Measurements from ENCODE around the gene PLSCR3.
A peak's percentile ranks its signal among the peaks of the same experiment; 100 is the strongest.

The PLSCR3 gene

GRCh38 chr17:7347630-7348477 lies 46.5 kb downstream of the PLSCR3 start:
- DNase-seq (ENCODE audit: low read depth), result peak; percentile 40
- no peak for TF ChIP-seq CTCF (conservative IDR thresholded peaks at IDR 0.05; ENCODE audit: control insufficient read depth, insufficient read depth, low read depth, low read length)
- no peak overlapping the region for H3K4me3 ChIP-seq (ENCODE audit: control insufficient read depth, low read depth, low read length)

DNA sequence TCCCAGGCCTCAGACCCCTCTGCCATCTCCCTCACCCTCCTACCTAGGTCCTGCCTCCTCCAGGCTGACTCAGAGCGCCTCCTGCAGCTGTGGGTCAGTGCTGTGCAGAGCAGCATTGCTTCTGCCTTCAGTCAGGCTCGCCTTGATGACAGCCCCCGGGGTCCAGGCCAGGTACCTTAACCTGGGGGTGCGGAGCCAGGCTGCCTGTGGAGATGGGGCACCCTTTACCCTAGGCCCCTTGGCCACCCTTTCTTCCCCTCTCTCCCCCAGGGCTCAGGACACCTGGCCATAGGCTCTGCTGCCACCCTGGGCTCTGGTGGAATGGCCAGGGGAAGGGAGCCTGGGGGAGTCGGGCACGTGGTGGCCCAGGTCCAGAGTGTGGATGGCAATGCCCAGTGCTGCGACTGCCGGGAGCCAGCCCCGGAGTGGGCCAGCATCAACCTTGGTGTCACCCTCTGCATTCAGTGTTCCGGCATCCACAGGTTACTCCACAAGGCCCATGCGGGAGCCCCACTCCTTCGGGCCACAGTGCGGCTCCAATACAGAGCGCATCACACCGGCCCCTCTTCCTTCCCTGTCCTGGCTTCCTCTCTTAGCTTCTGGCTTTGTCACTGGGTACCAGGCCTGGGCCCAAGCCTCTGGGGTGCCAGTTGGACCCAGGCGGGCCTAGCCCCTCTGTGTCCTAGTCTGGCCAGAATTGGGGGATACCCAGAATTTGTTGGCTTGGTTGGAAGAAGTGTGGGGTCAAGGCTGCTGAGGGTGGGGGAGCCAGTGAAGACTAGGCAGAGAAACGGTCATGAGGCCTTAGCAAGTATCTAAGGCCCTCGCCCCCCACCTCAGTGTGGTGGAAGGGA lies 47.3 kb downstream of the PLSCR3 start:
- TF ChIP-seq CTCF (conservative IDR thresholded peaks at IDR 0.05; ENCODE audit: control insufficient read depth, insufficient read depth, low read depth, low read length), result no peak
- H3K4me3 ChIP-seq (ENCODE audit: control insufficient read depth, low read depth, low read length), result no peak overlapping the region

GRCh38 chr17:7343250-7343649 lies 51.1 kb downstream of the PLSCR3 start:
- no peak overlapping the region for H3K4me3 ChIP-seq (ENCODE audit: control insufficient read depth, low read depth, low read length)
- DNase-seq (ENCODE audit: low read depth), result no peak
- TF ChIP-seq CTCF (conservative IDR thresholded peaks at IDR 0.05; ENCODE audit: control insufficient read depth, insufficient read depth, low read depth, low read length), result no peak

More for the DNA sequence above, 47.3 kb downstream of the PLSCR3 start:
- no peak for DNase-seq (ENCODE audit: low read depth)

DNA sequence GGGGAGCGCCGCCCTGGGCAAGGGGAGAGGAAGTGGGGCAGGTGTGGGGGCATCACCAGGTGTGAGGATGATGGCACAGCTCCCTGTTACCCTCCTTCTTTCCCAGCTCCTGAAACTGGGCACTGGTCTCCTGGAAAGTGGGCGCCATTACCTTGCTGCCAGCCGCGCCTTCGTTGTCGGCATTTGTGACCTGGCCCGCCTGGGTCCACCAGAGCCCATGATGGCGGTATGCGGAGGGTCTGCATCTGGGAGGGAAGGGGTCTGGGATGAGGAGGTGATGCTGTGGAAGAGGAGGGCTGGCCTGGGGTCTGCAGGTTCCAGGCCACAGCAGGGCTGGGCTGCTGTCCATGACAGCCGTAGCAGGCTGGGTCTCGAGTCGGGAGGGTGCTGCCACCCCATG lies 52.5 kb downstream of the PLSCR3 start:
- no peak for DNase-seq (ENCODE audit: low read depth)
- no peak for TF ChIP-seq CTCF (conservative IDR thresholded peaks at IDR 0.05; ENCODE audit: control insufficient read depth, insufficient read depth, low read depth, low read length)
- no peak overlapping the region for H3K4me3 ChIP-seq (ENCODE audit: control insufficient read depth, low read depth, low read length)

DNA sequence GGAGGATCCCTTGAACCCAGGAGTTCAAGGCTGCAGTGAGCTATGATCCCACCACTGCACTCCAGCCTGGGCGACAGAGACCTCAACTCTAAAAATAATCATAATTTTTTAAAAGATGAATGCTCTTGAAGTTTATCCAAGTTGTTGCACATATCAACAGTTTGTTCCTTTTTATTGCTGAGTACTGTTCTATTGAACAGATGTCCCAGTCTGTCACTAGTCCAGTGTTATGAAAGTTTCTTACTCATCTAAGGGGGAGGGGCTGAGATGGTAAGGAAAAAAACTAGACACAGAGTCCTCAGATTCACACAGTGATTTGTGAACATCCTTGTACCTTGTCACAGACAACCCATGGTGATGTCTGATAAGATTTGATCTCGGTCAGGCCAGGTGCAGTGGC lies 54.1 kb downstream of the PLSCR3 start:
- H3K4me3 ChIP-seq (ENCODE audit: control insufficient read depth, low read depth, low read length), result no peak overlapping the region
- no peak for TF ChIP-seq CTCF (conservative IDR thresholded peaks at IDR 0.05; ENCODE audit: control insufficient read depth, insufficient read depth, low read depth, low read length)
- peak; percentile 44 for DNase-seq (ENCODE audit: low read depth)
